Measurements from ENCODE around the gene ARL15. TPM values are rescaled to one million over a fixed set of nuclear protein-coding genes. Genes with fewer than 3 reads are reported as not detected.

ARL15 gene
- total and polyA plus RNA-seq, 9 of the 15 experiments (the other 6 are each of a cell fraction or from before 2014, with no cell fraction given), result 18.5 to 80.4 (median 57.0) TPM

- TF ChIP-seq IRF1 (CRISPR knock-in tag; IDR thresholded peaks at IDR 0.05; ENCODE audit: borderline replicate concordance), result no peak
These were observed 173.6 kb downstream of the ARL15 start (continued) for GRCh38 chr5:54136516-54137440.

GRCh38 chr5:54135042-54135441 lies 175.3 kb downstream of the ARL15 start:
- Histone ChIP-seq H3K9me3 (replicated peaks; ENCODE audit: control insufficient read depth, insufficient read depth, low read depth, low read length) (no peaks in the 10 kb centered on the region), H3K79me2 (ENCODE audit: control insufficient read depth, insufficient read depth, low read length) (peaks cover 26% of the 10 kb centered on the region), H3K9ac (ENCODE audit: insufficient read depth in 1 of 2, low read depth in 2 of 2, low read length in 2 of 2) (no peak overlapping the region), H3K36me3 (ENCODE audit: control insufficient read depth, insufficient read depth, low read length) (no peaks in the 10 kb centered on the region; the same call in 2 of the 3 replicates), H3K4me3 (no peak overlapping the region), H3K27ac (ENCODE audit: extremely low read depth, low read depth, low read length) (no peak overlapping the region), H3K9me1 (ENCODE audit: control insufficient read depth, insufficient read depth, low read length) (no peaks in the 10 kb centered on the region), H3K4me1 (replicated peaks in 1 of 2; ENCODE audit: control insufficient read depth in 2 of 2, insufficient read depth in 2 of 2, low read length in 2 of 2) (no peaks in the 10 kb centered on the region; a peak in 1 of 5 replicates), H2AFZ (ENCODE audit: low read depth, low read length) (no peak overlapping the region), H3K4me2 (ENCODE audit: insufficient read depth, low read length) (no peak overlapping the region), H3K27me3 (ENCODE audit: control insufficient read depth in 2 of 2, insufficient read depth in 2 of 2, low read length in 2 of 2) (no peaks in the 10 kb centered on the region), H4K20me1 (replicated peaks; ENCODE audit: control insufficient read depth, insufficient read depth, low read length) (no peaks in the 10 kb centered on the region)
- FAIRE-seq (no peak), ATAC-seq (no peak), DNase-seq (ENCODE audit: extremely low read depth in 1 of 4, low spot score in 3 of 4) (no peak)
- no TSS peak for BruUV-seq (replicated peaks)
- ChIA-PET CTCF (ENCODE audit: low intra/inter-chr PET ratio) (no interaction called here), POLR2A (interaction anchor here (0.6 kb wide), 1 partner anchor 189 kb away, joined by 3 read pairs; no protein-coding TSS in a partner anchor)
- in situ Hi-C loops (cut with MboI) (no loop called here), intact Hi-C loops (cut with micrococcal nuclease) (no loop called here)
- WGBS (ENCODE audit: insufficient coverage, low coverage, missing lambda C conversion rate), result 52% methylated on average over 2 of the region's 2 CpGs
- TF ChIP-seq ZNF274 (IDR thresholded peaks at IDR 0.05; ENCODE audit: borderline replicate concordance, low read depth, low read length) (no peak), CHD7 (IDR thresholded peaks at IDR 0.05; ENCODE audit: low read depth, low read length) (no peak), HDAC6 (IDR thresholded peaks at IDR 0.05; ENCODE audit: low read depth, low read length) (no peak), ZNF239 (CRISPR knock-in tag; IDR thresholded peaks at IDR 0.05) (no peak), ZNF589 (CRISPR knock-in tag; IDR thresholded peaks at IDR 0.05; ENCODE audit: low read depth) (no peak)

Data from K562 (cell line).